ENCODE data around the gene WNT6.

WNT6 gene

DNA sequence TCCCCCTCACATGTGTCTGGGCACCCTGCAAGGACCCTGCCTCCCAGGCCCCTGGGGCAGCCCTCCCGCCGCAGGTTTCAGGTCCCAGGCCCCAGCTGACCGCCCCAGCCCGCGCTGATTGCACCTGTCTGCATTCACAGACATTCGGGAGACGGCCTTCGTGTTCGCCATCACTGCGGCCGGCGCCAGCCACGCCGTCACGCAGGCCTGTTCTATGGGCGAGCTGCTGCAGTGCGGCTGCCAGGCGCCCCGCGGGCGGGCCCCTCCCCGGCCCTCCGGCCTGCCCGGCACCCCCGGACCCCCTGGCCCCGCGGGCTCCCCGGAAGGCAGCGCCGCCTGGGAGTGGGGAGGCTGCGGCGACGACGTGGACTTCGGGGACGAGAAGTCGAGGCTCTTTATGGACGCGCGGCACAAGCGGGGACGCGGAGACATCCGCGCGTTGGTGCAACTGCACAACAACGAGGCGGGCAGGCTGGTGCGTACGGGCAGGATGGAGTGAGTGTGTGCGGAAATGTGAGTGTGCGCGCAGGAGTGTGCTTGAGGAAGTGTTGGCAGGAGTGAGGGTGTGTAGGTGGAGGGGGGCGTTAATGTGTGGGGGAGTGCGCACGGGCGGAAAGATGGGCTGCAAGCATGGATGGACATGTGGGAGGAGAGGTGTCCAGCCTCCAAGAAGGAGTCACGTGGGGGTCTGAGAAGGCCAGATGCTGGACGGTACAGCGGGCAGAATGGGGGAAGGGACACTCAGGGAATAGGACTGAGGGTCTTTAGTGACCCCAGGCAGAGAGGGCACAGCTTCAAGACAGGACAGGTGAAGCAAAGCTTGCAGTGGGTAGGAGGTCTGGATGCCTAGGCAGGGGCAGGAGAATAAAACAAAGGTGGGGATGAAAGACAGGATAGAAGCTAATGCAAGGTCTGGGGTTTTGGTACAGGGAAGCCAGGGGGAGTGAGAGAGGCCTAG lies 12.0 kb downstream of the WNT6 start:
- Histone ChIP-seq H3K4me2 (ENCODE audit: low read depth, low read length, poor library complexity, severe bottlenecking) (no peak overlapping the region), H3K9me2 (replicated peaks; ENCODE audit: low read depth, low read length) (no peaks in the 10 kb centered on the region), H3F3A (ENCODE audit: low read depth) (no peaks in the 10 kb centered on the region), H3K27me3 (ENCODE audit: insufficient read depth, low read length, poor library complexity, severe bottlenecking) (no peaks in the 10 kb centered on the region), H3K4me3 (ENCODE audit: low read length, poor library complexity, severe bottlenecking) (no peak overlapping the region), H4K20me1 (ENCODE audit: insufficient read depth, low read length, poor library complexity, severe bottlenecking) (no peaks in the 10 kb centered on the region), H3K36me3 (ENCODE audit: insufficient read depth, low read length) (no peaks in the 10 kb centered on the region), H2AFZ (ENCODE audit: low read length) (no peak overlapping the region), H3K9me3 (ENCODE audit: insufficient read depth, low read depth, low read length) (no peaks in the 10 kb centered on the region), H3K9ac (ENCODE audit: low read depth, low read length, poor library complexity, severe bottlenecking) (no peak overlapping the region), H3K79me2 (ENCODE audit: insufficient read depth, low read length) (no peaks in the 10 kb centered on the region), H3K4me1 (ENCODE audit: insufficient read depth, low read length, poor library complexity, severe bottlenecking) (peaks cover under 1% of the 10 kb centered on the region)
- TF ChIP-seq, protein P1, sequence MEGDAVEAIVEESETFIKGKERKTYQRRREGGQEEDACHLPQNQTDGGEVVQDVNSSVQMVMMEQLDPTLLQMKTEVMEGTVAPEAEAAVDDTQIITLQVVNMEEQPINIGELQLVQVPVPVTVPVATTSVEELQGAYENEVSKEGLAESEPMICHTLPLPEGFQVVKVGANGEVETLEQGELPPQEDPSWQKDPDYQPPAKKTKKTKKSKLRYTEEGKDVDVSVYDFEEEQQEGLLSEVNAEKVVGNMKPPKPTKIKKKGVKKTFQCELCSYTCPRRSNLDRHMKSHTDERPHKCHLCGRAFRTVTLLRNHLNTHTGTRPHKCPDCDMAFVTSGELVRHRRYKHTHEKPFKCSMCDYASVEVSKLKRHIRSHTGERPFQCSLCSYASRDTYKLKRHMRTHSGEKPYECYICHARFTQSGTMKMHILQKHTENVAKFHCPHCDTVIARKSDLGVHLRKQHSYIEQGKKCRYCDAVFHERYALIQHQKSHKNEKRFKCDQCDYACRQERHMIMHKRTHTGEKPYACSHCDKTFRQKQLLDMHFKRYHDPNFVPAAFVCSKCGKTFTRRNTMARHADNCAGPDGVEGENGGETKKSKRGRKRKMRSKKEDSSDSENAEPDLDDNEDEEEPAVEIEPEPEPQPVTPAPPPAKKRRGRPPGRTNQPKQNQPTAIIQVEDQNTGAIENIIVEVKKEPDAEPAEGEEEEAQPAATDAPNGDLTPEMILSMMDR (conservative IDR thresholded peaks at IDR 0.05; ENCODE audit: low read length), result no peak
- no peak for TF ChIP-seq EZH2phosphoT487 (IDR thresholded peaks at IDR 0.05; ENCODE audit: borderline replicate concordance)

DNA sequence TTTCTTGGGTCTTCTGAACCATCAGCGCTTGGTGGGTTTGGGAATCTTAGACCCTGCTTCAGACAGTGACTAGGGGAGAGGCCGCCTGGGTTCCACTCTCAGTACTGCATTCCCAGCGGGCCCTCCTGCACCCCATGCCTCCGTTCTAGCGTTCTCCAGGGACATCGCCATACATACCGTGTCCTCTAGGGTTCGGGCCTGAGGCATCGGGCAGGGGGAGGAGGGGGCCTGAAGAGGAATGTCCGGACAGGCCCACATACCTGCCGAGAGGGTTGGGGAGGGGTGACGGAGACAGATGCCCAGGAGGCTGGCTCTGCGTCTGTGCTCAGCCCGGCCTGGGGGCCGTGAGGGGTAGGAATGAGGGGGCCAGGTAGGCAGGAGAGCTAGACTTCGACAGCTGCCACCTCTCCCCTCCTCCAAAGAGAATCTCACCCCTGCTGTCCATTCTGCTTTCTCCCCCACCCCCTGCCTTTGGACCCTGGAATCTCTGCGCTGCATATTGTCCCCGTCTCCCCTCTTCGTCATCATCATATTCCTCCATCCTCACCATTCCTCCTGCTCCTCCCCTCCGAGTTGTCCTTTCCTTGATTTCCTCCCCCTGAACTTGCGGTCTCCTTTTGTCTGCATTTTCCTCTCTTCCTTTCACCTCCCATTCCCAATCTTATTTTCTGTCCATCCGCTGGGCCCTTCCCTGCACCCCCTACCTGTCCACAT lies 13.2 kb downstream of the WNT6 start:
- Histone ChIP-seq H2AFZ (ENCODE audit: low read length) (no peak overlapping the region), H3K9ac (ENCODE audit: low read depth, low read length, poor library complexity, severe bottlenecking) (no peak overlapping the region), H3K36me3 (ENCODE audit: insufficient read depth, low read length) (no peaks in the 10 kb centered on the region), H4K20me1 (ENCODE audit: insufficient read depth, low read length, poor library complexity, severe bottlenecking) (no peaks in the 10 kb centered on the region), H3K9me2 (replicated peaks; ENCODE audit: low read depth, low read length) (no peaks in the 10 kb centered on the region), H3K4me2 (ENCODE audit: low read depth, low read length, poor library complexity, severe bottlenecking) (no peak overlapping the region), H3K79me2 (ENCODE audit: insufficient read depth, low read length) (no peaks in the 10 kb centered on the region), H3K9me3 (ENCODE audit: insufficient read depth, low read depth, low read length) (no peaks in the 10 kb centered on the region), H3K4me3 (ENCODE audit: low read length, poor library complexity, severe bottlenecking) (no peak overlapping the region), H3F3A (ENCODE audit: low read depth) (no peaks in the 10 kb centered on the region), H3K4me1 (ENCODE audit: insufficient read depth, low read length, poor library complexity, severe bottlenecking) (peaks cover 12% of the 10 kb centered on the region), H3K27me3 (ENCODE audit: insufficient read depth, low read length, poor library complexity, severe bottlenecking) (no peaks in the 10 kb centered on the region)
- TF ChIP-seq EZH2phosphoT487 (IDR thresholded peaks at IDR 0.05; ENCODE audit: borderline replicate concordance), result no peak
- TF ChIP-seq, protein P1 (conservative IDR thresholded peaks at IDR 0.05; ENCODE audit: low read length), result no peak

DNA sequence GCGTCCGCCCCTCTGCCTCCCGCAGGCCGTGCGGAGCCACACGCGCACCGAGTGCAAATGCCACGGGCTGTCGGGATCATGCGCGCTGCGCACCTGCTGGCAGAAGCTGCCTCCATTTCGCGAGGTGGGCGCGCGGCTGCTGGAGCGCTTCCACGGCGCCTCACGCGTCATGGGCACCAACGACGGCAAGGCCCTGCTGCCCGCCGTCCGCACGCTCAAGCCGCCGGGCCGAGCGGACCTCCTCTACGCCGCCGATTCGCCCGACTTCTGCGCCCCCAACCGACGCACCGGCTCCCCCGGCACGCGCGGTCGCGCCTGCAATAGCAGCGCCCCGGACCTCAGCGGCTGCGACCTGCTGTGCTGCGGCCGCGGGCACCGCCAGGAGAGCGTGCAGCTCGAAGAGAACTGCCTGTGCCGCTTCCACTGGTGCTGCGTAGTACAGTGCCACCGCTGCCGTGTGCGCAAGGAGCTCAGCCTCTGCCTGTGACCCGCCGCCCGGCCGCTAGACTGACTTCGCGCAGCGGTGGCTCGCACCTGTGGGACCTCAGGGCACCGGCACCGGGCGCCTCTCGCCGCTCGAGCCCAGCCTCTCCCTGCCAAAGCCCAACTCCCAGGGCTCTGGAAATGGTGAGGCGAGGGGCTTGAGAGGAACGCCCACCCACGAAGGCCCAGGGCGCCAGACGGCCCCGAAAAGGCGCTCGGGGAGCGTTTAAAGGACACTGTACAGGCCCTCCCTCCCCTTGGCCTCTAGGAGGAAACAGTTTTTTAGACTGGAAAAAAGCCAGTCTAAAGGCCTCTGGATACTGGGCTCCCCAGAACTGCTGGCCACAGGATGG lies 14.0 kb downstream of the WNT6 start:
- Histone ChIP-seq H3K79me2 (ENCODE audit: insufficient read depth, low read length) (no peaks in the 10 kb centered on the region), H3K4me2 (ENCODE audit: low read depth, low read length, poor library complexity, severe bottlenecking) (no peak overlapping the region), H3K9me2 (replicated peaks; ENCODE audit: low read depth, low read length) (no peaks in the 10 kb centered on the region), H4K20me1 (ENCODE audit: insufficient read depth, low read length, poor library complexity, severe bottlenecking) (no peaks in the 10 kb centered on the region), H3K27me3 (ENCODE audit: insufficient read depth, low read length, poor library complexity, severe bottlenecking) (no peaks in the 10 kb centered on the region), H3F3A (ENCODE audit: low read depth) (no peaks in the 10 kb centered on the region), H2AFZ (ENCODE audit: low read length) (no peak overlapping the region), H3K4me1 (ENCODE audit: insufficient read depth, low read length, poor library complexity, severe bottlenecking) (peaks cover 13% of the 10 kb centered on the region), H3K9ac (ENCODE audit: low read depth, low read length, poor library complexity, severe bottlenecking) (no peak overlapping the region), H3K36me3 (ENCODE audit: insufficient read depth, low read length) (no peaks in the 10 kb centered on the region), H3K4me3 (ENCODE audit: low read length, poor library complexity, severe bottlenecking) (no peak overlapping the region), H3K9me3 (ENCODE audit: insufficient read depth, low read depth, low read length) (no peaks in the 10 kb centered on the region)
- TF ChIP-seq EZH2phosphoT487 (IDR thresholded peaks at IDR 0.05; ENCODE audit: borderline replicate concordance), result no peak
- TF ChIP-seq, protein P1 (conservative IDR thresholded peaks at IDR 0.05; ENCODE audit: low read length), result no peak

All from Loucy (cell line).